Measurements from ENCODE around the gene BCAS3. TPM values are rescaled to one million over a fixed set of nuclear protein-coding genes. Genes with fewer than 3 reads are reported as not detected.

The BCAS3 gene
- total RNA-seq, 1 experiment from 2014 or later = 26.3 TPM

DNA sequence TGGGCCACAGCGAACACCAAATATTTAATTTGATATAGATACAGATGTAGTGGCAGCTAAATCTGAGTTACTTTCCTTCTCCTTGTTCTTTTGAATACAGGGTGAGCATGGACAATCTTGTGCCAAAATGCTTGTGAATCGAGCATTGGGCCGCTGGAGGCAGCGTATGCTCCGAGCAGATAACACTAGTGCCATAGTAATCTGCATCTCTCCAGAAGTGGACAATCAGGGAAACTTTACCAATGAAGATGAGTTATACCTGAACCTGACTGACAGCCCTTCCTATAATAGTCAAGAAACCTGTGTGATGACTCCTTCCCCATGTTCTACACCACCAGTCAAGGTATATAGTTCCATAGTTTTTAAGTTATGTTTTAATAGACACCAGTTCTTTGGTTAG is 21.2 kb upstream of the BCAS3 start:
- ChIA-PET RAD21 (ENCODE audit: low non-redundant PET in 1 of 2, low total read pairs in 2 of 2, uncharacterized antibody in 2 of 2, unreplicated experiment in 2 of 2) (no interaction called here), POLR2A (no interaction called here), CTCF (interaction anchor here (1.5 kb wide), 1 partner anchor 16 kb away, joined by 3 read pairs; no protein-coding TSS in a partner anchor)
- Histone ChIP-seq H3K4me2 (ENCODE audit: low read length) (no peak overlapping the region), H3K27ac (ENCODE audit: low read depth, low read length) (no peak overlapping the region), H3K36me3 (ENCODE audit: control insufficient read depth in 1 of 2, insufficient read depth in 2 of 2, low read length in 2 of 2) (peaks cover 7 to 11% of the 10 kb centered on the region in 2 experiments; a peak in 3 of 4 replicates), H3K9me2 (ENCODE audit: insufficient read depth) (no peaks in the 10 kb centered on the region), H3K9me3 (ENCODE audit: control insufficient read depth in 1 of 2, insufficient read depth in 1 of 2, low read depth in 1 of 2, low read length in 2 of 2) (no peaks in the 10 kb centered on the region), H3K4me1 (ENCODE audit: control insufficient read depth in 1 of 2, insufficient read depth in 2 of 2, low read length in 2 of 2) (no peaks in the 10 kb centered on the region), H3K79me2 (ENCODE audit: insufficient read depth, low read length) (peaks cover 42% of the 10 kb centered on the region), H3K9ac (ENCODE audit: low read length) (no peak overlapping the region), H4K20me1 (ENCODE audit: insufficient read depth) (no peaks in the 10 kb centered on the region), H2AFZ (ENCODE audit: low read depth, low read length, poor library complexity, severe bottlenecking) (no peak overlapping the region), H3K27me3 (ENCODE audit: insufficient read depth, low read length) (no peaks in the 10 kb centered on the region), H3K4me3 (replicated peaks in 1 of 2; ENCODE audit: low read depth in 1 of 2, low read length in 2 of 2) (no peak overlapping the region)
- BruUV-seq (replicated peaks) = no TSS peak
- ATAC-seq (no peak), DNase-seq (ENCODE audit: low read depth, low spot score) (no peak)
- intact Hi-C loops (cut with micrococcal nuclease) = no loop called here
- TF ChIP-seq RAD21 (IDR thresholded peaks at IDR 0.05; ENCODE audit: low read depth) = no peak
- TF ChIP-seq ZFX (IDR thresholded peaks at IDR 0.05) = no peak
- no peak for TF ChIP-seq EGR1 (IDR thresholded peaks at IDR 0.05; ENCODE audit: low read depth)
- TF ChIP-seq YY1 (IDR thresholded peaks at IDR 0.05; ENCODE audit: extremely low read depth, insufficient replicate concordance, low read depth, low read length) = no peak
- TF ChIP-seq ATF3 (IDR thresholded peaks at IDR 0.05) = no peak
- TF ChIP-seq, protein P1, sequence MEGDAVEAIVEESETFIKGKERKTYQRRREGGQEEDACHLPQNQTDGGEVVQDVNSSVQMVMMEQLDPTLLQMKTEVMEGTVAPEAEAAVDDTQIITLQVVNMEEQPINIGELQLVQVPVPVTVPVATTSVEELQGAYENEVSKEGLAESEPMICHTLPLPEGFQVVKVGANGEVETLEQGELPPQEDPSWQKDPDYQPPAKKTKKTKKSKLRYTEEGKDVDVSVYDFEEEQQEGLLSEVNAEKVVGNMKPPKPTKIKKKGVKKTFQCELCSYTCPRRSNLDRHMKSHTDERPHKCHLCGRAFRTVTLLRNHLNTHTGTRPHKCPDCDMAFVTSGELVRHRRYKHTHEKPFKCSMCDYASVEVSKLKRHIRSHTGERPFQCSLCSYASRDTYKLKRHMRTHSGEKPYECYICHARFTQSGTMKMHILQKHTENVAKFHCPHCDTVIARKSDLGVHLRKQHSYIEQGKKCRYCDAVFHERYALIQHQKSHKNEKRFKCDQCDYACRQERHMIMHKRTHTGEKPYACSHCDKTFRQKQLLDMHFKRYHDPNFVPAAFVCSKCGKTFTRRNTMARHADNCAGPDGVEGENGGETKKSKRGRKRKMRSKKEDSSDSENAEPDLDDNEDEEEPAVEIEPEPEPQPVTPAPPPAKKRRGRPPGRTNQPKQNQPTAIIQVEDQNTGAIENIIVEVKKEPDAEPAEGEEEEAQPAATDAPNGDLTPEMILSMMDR (IDR thresholded peaks at IDR 0.05 in 2 of 3, conservative IDR thresholded peaks at IDR 0.05 in 1 of 3; ENCODE audit: borderline replicate concordance in 1 of 3, insufficient read depth in 1 of 3, low read depth in 2 of 3, low read length in 2 of 3) = no peak
- TF ChIP-seq, protein P2, sequence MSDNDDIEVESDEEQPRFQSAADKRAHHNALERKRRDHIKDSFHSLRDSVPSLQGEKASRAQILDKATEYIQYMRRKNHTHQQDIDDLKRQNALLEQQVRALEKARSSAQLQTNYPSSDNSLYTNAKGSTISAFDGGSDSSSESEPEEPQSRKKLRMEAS (IDR thresholded peaks at IDR 0.05) = no peak
- TF ChIP-seq SIN3A (IDR thresholded peaks at IDR 0.05; ENCODE audit: low read depth) = no peak
- TF ChIP-seq JUND (IDR thresholded peaks at IDR 0.05) = no peak
- no peak for TF ChIP-seq REST (IDR thresholded peaks at IDR 0.05; ENCODE audit: low read depth)

Measured in HCT116 (cell line).